H9 (cell line): Measurements from ENCODE around the gene EHBP1. TPM values are rescaled to one million over a fixed set of nuclear protein-coding genes. Genes with fewer than 3 reads are reported as not detected.

Experiments used
- DNase-seq: peaks from one replicate; pipeline ENCODE4 v3.0.0-alpha.2; 2017
- H2AFZ ChIP-seq: one replicate; pipeline ENCODE4 v1.6.1; 2013; ENCODE audit warnings: mild to moderate bottlenecking, low read length, control low read depth, moderate library complexity
- H2AK5ac ChIP-seq: 2 replicates; pipeline ENCODE4 v1.6.1; 2013; ENCODE audit warnings: low read length, control low read depth, mixed read lengths; ENCODE audit not compliant: insufficient read length
- H2BK120ac ChIP-seq: one replicate; pipeline ENCODE4 v1.6.1; 2013; ENCODE audit warnings: low read depth, mild to moderate bottlenecking, low read length, control low read depth, inconsistent platforms; ENCODE audit not compliant: poor library complexity, severe bottlenecking
- H2BK12ac ChIP-seq: 2 replicates; pipeline ENCODE4 v1.6.1; 2013; ENCODE audit warnings: low read length, control low read depth, mixed read lengths, low read depth; ENCODE audit not compliant: insufficient read length
- H2BK15ac ChIP-seq: 2 replicates; pipeline ENCODE4 v1.6.1; 2013; ENCODE audit warnings: low read depth, low read length, control low read depth
- H2BK20ac ChIP-seq: one replicate; pipeline ENCODE4 v1.6.1; 2013; ENCODE audit warnings: low read depth, mild to moderate bottlenecking, low read length, control low read depth, inconsistent platforms; ENCODE audit not compliant: poor library complexity, severe bottlenecking
- H2BK5ac ChIP-seq: 2 replicates; pipeline ENCODE4 v1.6.1; 2013; ENCODE audit warnings: low read length, control low read depth, mixed read lengths; ENCODE audit not compliant: insufficient read length
- H3K14ac ChIP-seq: 2 replicates; pipeline ENCODE4 v1.6.1; 2013; ENCODE audit warnings: low read length, control low read depth; ENCODE audit not compliant: insufficient read depth
- H3K18ac ChIP-seq: 2 replicates; pipeline ENCODE4 v1.6.1; 2013; ENCODE audit warnings: low read depth, mild to moderate bottlenecking, mixed read lengths, low read length, control low read depth; ENCODE audit not compliant: insufficient read length
- H3K23ac ChIP-seq: 2 replicates; pipeline ENCODE4 v1.6.1; 2013; ENCODE audit warnings: low read length, control low read depth, mixed read lengths, low read depth; ENCODE audit not compliant: insufficient read length
- H3K23me2 ChIP-seq: 2 replicates; pipeline ENCODE4 v1.6.1; 2013; ENCODE audit warnings: low read depth, mild to moderate bottlenecking, mixed read lengths, low read length, control low read depth; ENCODE audit not compliant: insufficient read length, poor library complexity, severe bottlenecking
- H3K27ac ChIP-seq: 2 replicates; pipeline ENCODE4 v1.5.1; 2013; ENCODE audit warnings: low read length, control low read depth, mixed read lengths, low read depth; ENCODE audit not compliant: insufficient read length
- H3K27me3 ChIP-seq: 2 replicates; pipeline ENCODE4 v1.6.1; 2013; ENCODE audit warnings: low read length, control low read depth, inconsistent platforms; ENCODE audit not compliant: insufficient read depth
- H3K4ac ChIP-seq: 2 replicates; pipeline ENCODE4 v1.6.1; 2013; ENCODE audit warnings: low read depth, mild to moderate bottlenecking, control low read depth, inconsistent platforms, low read length, moderate library complexity
- H3K4me1 ChIP-seq: 2 replicates; pipeline ENCODE4 v1.6.1; 2013; ENCODE audit warnings: low read length, control low read depth, inconsistent platforms; ENCODE audit not compliant: insufficient read depth
- H3K4me2 ChIP-seq: 2 replicates; pipeline ENCODE4 v1.6.1; 2013; ENCODE audit warnings: low read length, control low read depth, mixed read lengths; ENCODE audit not compliant: insufficient read length, insufficient read depth
- H3K56ac ChIP-seq: 2 replicates; pipeline ENCODE4 v1.6.1; 2013; ENCODE audit warnings: low read depth, mild to moderate bottlenecking, mixed read lengths, low read length, control low read depth; ENCODE audit not compliant: insufficient read length
- H3K79me1 ChIP-seq: 2 replicates; pipeline ENCODE4 v1.6.1; 2013; ENCODE audit warnings: low read depth, mild to moderate bottlenecking, moderate library complexity, low read length, control low read depth, inconsistent platforms; ENCODE audit not compliant: insufficient read depth, poor library complexity, severe bottlenecking
- H3K79me2 ChIP-seq: 2 replicates; pipeline ENCODE4 v1.6.1; 2013; ENCODE audit warnings: low read length, control low read depth, inconsistent platforms; ENCODE audit not compliant: insufficient read depth
- H3K9ac ChIP-seq: 2 replicates; pipeline ENCODE4 v1.6.1; 2013; ENCODE audit warnings: low read length, control low read depth, mixed read lengths; ENCODE audit not compliant: insufficient read length; ENCODE audit errors: extremely low read depth
- H3K9me3 ChIP-seq: one replicate; pipeline ENCODE4 v1.6.1; 2013; ENCODE audit warnings: low read depth, low read length, inconsistent platforms; ENCODE audit not compliant: control insufficient read depth
- H3T11ph ChIP-seq: one replicate; pipeline ENCODE4 v1.6.1; 2013; ENCODE audit warnings: mild to moderate bottlenecking, low read length, control low read depth, inconsistent platforms
- H4K20me1 ChIP-seq: one replicate; pipeline ENCODE4 v1.6.1; 2013; ENCODE audit not compliant: control insufficient read depth, insufficient read length, insufficient read depth
- H4K5ac ChIP-seq: 2 replicates; pipeline ENCODE4 v1.6.1; 2013; ENCODE audit warnings: low read depth, mild to moderate bottlenecking, mixed read lengths, low read length, control low read depth; ENCODE audit not compliant: insufficient read length
- H4K8ac ChIP-seq: replicated peaks from 2 replicates; pipeline ENCODE4 v1.6.1; 2013; ENCODE audit warnings: low read length, control low read depth, mixed read lengths, low read depth; ENCODE audit not compliant: insufficient read length
- H4K91ac ChIP-seq: 2 replicates; pipeline ENCODE4 v1.6.1; 2013; ENCODE audit warnings: low read depth, mild to moderate bottlenecking, moderate library complexity, mixed read lengths, low read length, control low read depth; ENCODE audit not compliant: insufficient read length
- H3K27ac Mint-ChIP-seq, 3 experiments: 2 replicates in 2 of 3; 3 replicates in 1 of 3; pipeline ENCODE4 v1.8.0; 2020 to 2021; ENCODE audit warnings: mixed read lengths in 3 of 3, mild to moderate bottlenecking in 1 of 3, moderate library complexity in 1 of 3
- H3K27me3 Mint-ChIP-seq: 2 replicates; pipeline ENCODE4 v1.8.0; 2021; ENCODE audit warnings: low read depth, mild to moderate bottlenecking, moderate library complexity, mixed read lengths
- H3K36me3 Mint-ChIP-seq, 3 experiments: 2 replicates in 2 of 3; 3 replicates in 1 of 3; pipeline ENCODE4 v1.8.0; 2020 to 2021; ENCODE audit warnings: low read depth in 3 of 3, mixed read lengths in 3 of 3; ENCODE audit not compliant: insufficient read depth in 1 of 3
- H3K4me1 Mint-ChIP-seq, 2 experiments: 2 replicates each; pipeline ENCODE4 v1.8.0; 2020; ENCODE audit warnings: mixed read lengths in 2 of 2
- H3K4me3 Mint-ChIP-seq, 2 experiments: 2 replicates in 1 of 2; 3 replicates in 1 of 2; pipeline ENCODE4 v1.8.0; 2020 to 2021; ENCODE audit warnings: mild to moderate bottlenecking in 2 of 2, mixed read lengths in 2 of 2, moderate library complexity in 1 of 2
- H3K9me3 Mint-ChIP-seq, 2 experiments: 2 replicates in 1 of 2; 3 replicates in 1 of 2; pipeline ENCODE4 v1.8.0; 2020; ENCODE audit warnings: mild to moderate bottlenecking in 2 of 2, mixed read lengths in 2 of 2, moderate library complexity in 1 of 2
- CTCF ChIP-seq: fragments of 200-600 bp; sonication (generic); conservative IDR thresholded peaks from 3 replicates; pipeline ENCODE4 v1.8.0; 2021; ENCODE audit warnings: antibody characterized with exemption, mild to moderate bottlenecking
- WGBS: extraction: QIAGEN DNeasy Blood & Tissue Kit; methylation state at CpG from one replicate; pipeline ENCODE4 v1.1.7; 2013; ENCODE audit warnings: missing lambda C conversion rate, low lambda C conversion rate, mixed read lengths; ENCODE audit not compliant: insufficient read length; ENCODE audit errors: extremely low coverage; 5-methylcytosine and 5-hydroxymethylcytosine counted together
- total RNA-seq: library from RNA; stranded (reverse); gene quantifications from 2 replicates; pipeline ENCODE4 v1.2.1, GENCODE V29; 2021

The EHBP1 gene
- total RNA-seq, 1 experiment from 2014 or later, result 35.6 TPM

GRCh38 chr2:62705859-62706720 lies 577 bp downstream of the EHBP1 start:
- Histone ChIP-seq H2BK12ac (no peak overlapping the region), H3K4ac (no peak overlapping the region), H2BK120ac (no peak overlapping the region), H2BK20ac (no peak overlapping the region), H3K79me2 (peaks cover 5% of the 10 kb centered on the region; the same call in 1 of the 2 replicates), H2BK5ac (no peak overlapping the region), H3K4me2 (peak overlapping the region; percentile 89), H4K91ac (no peak overlapping the region), H3K27me3 (no peaks in the 10 kb centered on the region), H3K23me2 (peaks cover 7% of the 10 kb centered on the region), H3K27ac (no peak overlapping the region), H3T11ph (no peak overlapping the region), H3K14ac (peak overlapping the region; percentile 46; the same call in 1 of the 2 replicates), H2BK15ac (no peak overlapping the region), H3K23ac (no peak overlapping the region), H4K8ac (no peak overlapping the region), H3K4me1 (no peaks in the 10 kb centered on the region; the same call in 1 of the 2 replicates), H2AFZ (no peak overlapping the region), H3K56ac (no peak overlapping the region), H4K20me1 (no peaks in the 10 kb centered on the region), H3K9ac (peak overlapping the region; percentile 44), H3K9me3 (no peaks in the 10 kb centered on the region), H2AK5ac (no peak overlapping the region), H3K18ac (peak overlapping the region; percentile 23), H4K5ac (no peak overlapping the region), H3K79me1 (no peaks in the 10 kb centered on the region)
- Mint-ChIP-seq H3K27me3 (no peaks in the 10 kb centered on the region), H3K27ac (peak overlapping the region in 2 of 3 experiments; percentile 25 to 93; a peak in 4 of 7 replicates), H3K36me3 (peaks cover 5 to 10% (median 9%) of the 10 kb centered on the region in 3 experiments), H3K4me1 (peaks cover 28 to 29% of the 10 kb centered on the region in 2 experiments), H3K4me3 (peak overlapping the region; percentile 82 to 96), H3K9me3 (no peaks in the 10 kb centered on the region)
- TF ChIP-seq CTCF, result peak; percentile 62; the same call in 2 of the 3 replicates
- no CpG with 5 or more reads among the region's 57 CpGs for WGBS
- peak; percentile 74 for DNase-seq
